AG10803 (cell line): ENCODE data around the gene KRT222.

Experiments
- DNase-seq: peaks from one replicate; pipeline ENCODE4 v3.0.0; 2010; ENCODE audit warnings: low read depth
- H3K4me3 ChIP-seq: 2 replicates; pipeline ENCODE4 v1.5.1; 2011; ENCODE audit warnings: mild to moderate bottlenecking, low read length, control low read depth
- CTCF ChIP-seq: conservative IDR thresholded peaks from 2 replicates; pipeline ENCODE4 v1.5.1; 2011; ENCODE audit warnings: mild to moderate bottlenecking, low read length, control low read depth, inconsistent platforms

The KRT222 gene

GRCh38 chr17:40699371-40699770, 34.4 kb upstream of the KRT222 start:
- no peak for DNase-seq
- H3K4me3 ChIP-seq: no peak overlapping the region
- TF ChIP-seq CTCF: no peak

GRCh38 chr17:40697297-40697696, 32.3 kb upstream of the KRT222 start:
- DNase-seq: no peak
- no peak for TF ChIP-seq CTCF
- no peak overlapping the region for H3K4me3 ChIP-seq

DNA sequence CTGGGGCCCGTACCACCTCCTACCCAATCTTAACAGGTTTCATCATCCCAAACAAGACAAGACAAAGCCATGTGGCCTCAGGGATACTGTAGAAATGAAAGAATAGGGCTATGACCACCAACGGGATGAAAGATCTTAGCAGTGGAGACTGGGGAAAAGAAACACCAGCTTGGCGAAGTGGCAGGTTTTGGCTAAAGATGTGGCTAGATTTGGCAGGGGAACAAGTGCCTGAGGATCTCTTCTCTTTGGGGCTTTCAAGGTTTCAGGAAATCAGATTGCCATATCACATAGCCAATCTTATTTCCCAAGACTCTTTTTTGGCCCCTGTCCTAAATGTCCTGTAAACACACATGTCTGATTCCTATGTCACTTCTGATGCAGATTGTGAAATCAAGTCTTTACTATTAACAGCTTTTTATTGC, 31.7 kb upstream of the KRT222 start:
- no peak overlapping the region for H3K4me3 ChIP-seq
- no peak for TF ChIP-seq CTCF
- DNase-seq: peak; percentile 3

GRCh38 chr17:40695874-40696472, 31.0 kb upstream of the KRT222 start:
- no peak overlapping the region for H3K4me3 ChIP-seq
- DNase-seq: no peak
- no peak for TF ChIP-seq CTCF

- no peak overlapping the region for H3K4me3 ChIP-seq
- no peak for DNase-seq
- TF ChIP-seq CTCF: no peak
Measured at GRCh38 chr17:40694584-40694983, 29.6 kb upstream of the KRT222 start.

GRCh38 chr17:40687106-40687505, 22.1 kb upstream of the KRT222 start:
- DNase-seq: no peak
- no peak overlapping the region for H3K4me3 ChIP-seq
- TF ChIP-seq CTCF: no peak

DNA sequence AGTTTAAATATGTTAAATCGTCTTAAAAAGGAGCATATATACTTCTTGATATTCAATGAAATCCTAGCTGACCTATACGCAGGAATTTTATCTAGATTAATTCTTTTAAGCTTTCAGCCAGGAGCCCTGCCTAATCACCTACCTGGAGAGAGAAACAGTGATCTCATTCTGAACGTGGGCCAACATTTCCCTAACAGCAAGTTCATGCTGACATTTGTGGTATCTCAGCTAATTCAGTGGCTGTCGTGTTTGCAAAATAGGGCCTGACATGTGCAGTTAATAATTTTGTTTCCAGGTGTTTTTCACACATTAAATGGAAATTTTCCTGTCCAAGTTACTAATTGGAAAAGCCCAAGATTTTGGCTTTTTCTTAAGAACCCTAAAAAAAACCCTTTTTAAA, 21.2 kb upstream of the KRT222 start:
- H3K4me3 ChIP-seq: no peak overlapping the region
- no peak for DNase-seq
- TF ChIP-seq CTCF: no peak
